GM21526 (cell line): Measurements from ENCODE around the gene REM1.

Source experiments
- ATAC-seq: cut with Tn5 transposase; IDR thresholded peaks from one replicate; pipeline ENCODE4 v1.9.1; 2021; ENCODE audit warnings: moderate library complexity; ENCODE audit not compliant: unreplicated experiment, low FRiP score

Gene REM1

GRCh38 chr20:31476643-31477215, 1.6 kb downstream of the REM1 start:
- no peak for ATAC-seq

- ATAC-seq, result no peak
These were observed 8.9 kb downstream of the REM1 start for GRCh38 chr20:31484001-31484400.

- no peak for ATAC-seq
These were observed 10.6 kb downstream of the REM1 start for GRCh38 chr20:31485450-31486339.

GRCh38 chr20:31488115-31488514, 13.0 kb downstream of the REM1 start:
- ATAC-seq, result no peak

- ATAC-seq, result no peak
These were observed 14.1 kb downstream of the REM1 start for GRCh38 chr20:31489152-31489551.

- ATAC-seq, result no peak
These were observed 15.7 kb downstream of the REM1 start for GRCh38 chr20:31490752-31491151.

GRCh38 chr20:31494131-31494530, 19.0 kb downstream of the REM1 start:
- ATAC-seq, result no peak

GRCh38 chr20:31496761-31497295, 21.7 kb downstream of the REM1 start:
- ATAC-seq, result no peak

GRCh38 chr20:31497838-31498540, 22.9 kb downstream of the REM1 start:
- ATAC-seq, result no peak

- ATAC-seq, result no peak
These were observed 25.4 kb downstream of the REM1 start for GRCh38 chr20:31500527-31500926.

GRCh38 chr20:31502884-31503673, 28.0 kb downstream of the REM1 start:
- peak; percentile 86 for ATAC-seq

- no peak for ATAC-seq
These were observed 30.8 kb downstream of the REM1 start for GRCh38 chr20:31505903-31506302.

GRCh38 chr20:31508517-31509244, 33.6 kb downstream of the REM1 start:
- ATAC-seq, result no peak

- ATAC-seq, result peak; percentile 82
These were observed 39.3 kb downstream of the REM1 start, which contains the start of gene HM13 for GRCh38 chr20:31514154-31515071. Gene HM13, plus strand, starts transcription at chr20:31514442. Its CDS starts 110 bp downstream, at chr20:31514552.

GRCh38 chr20:31515072-31515774, 40.1 kb downstream of the REM1 start:
- ATAC-seq, result no peak

- no peak for ATAC-seq
These were observed 40.7 kb downstream of the REM1 start for GRCh38 chr20:31515775-31516107.

GRCh38 chr20:31516166-31516565, 41.1 kb downstream of the REM1 start:
- ATAC-seq, result no peak

GRCh38 chr20:31516651-31517050, 41.6 kb downstream of the REM1 start:
- ATAC-seq, result no peak
